CD4-positive, alpha-beta T cell treated with Interleukin-4 for 1 hour (primary cell): ENCODE measurements around the gene ARFGEF2.
"Not testable (repeated sequence)": the region's sequence is repeated elsewhere in the genome, so short reads cannot be mapped to it uniquely, and the experiment has no call there.

Experiments used
- DNase-seq, 2 donors: peaks; one replicate each; pipeline ENCODE4 v3.0.0-alpha.2; 2020 to 2022

The ARFGEF2 gene

GRCh38 chr20:49009899-49010631, 88.6 kb downstream of the ARFGEF2 start:
- no peak for DNase-seq

- no peak for DNase-seq
These were observed 102.7 kb downstream of the ARFGEF2 start for GRCh38 chr20:49024220-49024619.

GRCh38 chr20:49028177-49028576, 106.7 kb downstream of the ARFGEF2 start:
- not testable (repeated sequence) for DNase-seq

DNA sequence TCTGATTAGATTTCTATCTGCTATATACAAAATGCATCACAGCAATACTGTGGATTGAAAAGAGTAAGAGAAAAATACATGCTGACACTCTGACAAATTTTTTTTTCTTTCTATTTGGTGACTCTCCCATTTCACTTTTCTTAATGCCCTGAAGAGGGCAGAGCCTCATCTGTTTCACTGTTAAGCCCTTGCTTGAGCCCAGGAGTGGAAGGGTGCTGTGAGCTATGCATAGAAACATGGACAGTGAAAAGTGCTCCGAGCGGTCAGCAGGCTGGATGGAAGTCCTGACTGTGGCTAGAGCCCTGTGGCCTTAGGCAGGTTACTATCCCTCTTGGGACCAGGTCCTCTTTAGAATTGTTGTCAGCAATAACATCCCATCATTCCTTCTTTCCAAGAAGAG, 107.2 kb downstream of the ARFGEF2 start:
- no peak for DNase-seq

GRCh38 chr20:49029203-49029602, 107.7 kb downstream of the ARFGEF2 start:
- no peak for DNase-seq

GRCh38 chr20:49030954-49031619, 109.6 kb downstream of the ARFGEF2 start:
- no peak for DNase-seq

GRCh38 chr20:49032455-49032854, 110.9 kb downstream of the ARFGEF2 start:
- DNase-seq: no peak

DNA sequence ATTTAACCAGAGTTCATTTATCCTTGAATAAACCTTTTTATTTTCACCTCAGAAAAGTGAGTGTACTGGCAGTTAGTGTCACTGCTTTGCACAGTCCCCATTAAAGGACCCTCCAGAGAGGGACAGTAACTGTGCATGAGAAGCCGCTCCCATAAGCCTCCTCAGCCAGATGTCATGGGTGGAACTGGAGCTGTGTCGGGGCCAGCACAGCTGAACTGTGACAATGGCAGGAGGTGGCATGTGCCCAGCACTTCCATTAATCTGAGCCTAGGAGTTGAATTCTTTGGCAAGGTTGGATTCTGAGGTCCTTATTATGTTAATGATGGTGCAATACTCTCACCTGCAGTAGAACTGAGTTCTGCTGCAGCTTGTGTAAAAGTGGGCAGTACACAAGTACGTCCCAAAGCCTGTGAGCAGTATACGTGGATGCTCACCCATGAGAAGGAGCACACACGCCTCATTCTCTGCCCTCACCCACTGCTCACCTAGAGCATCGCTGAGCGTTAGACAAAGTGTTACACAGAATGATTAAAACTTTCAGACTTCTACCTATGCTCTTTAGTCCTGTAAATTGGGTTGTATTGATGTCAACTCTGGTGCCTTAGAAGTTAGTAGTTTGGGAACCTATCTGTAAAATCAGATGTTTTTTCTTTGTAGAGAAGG, 112.7 kb downstream of the ARFGEF2 start:
- DNase-seq: no peak

DNA sequence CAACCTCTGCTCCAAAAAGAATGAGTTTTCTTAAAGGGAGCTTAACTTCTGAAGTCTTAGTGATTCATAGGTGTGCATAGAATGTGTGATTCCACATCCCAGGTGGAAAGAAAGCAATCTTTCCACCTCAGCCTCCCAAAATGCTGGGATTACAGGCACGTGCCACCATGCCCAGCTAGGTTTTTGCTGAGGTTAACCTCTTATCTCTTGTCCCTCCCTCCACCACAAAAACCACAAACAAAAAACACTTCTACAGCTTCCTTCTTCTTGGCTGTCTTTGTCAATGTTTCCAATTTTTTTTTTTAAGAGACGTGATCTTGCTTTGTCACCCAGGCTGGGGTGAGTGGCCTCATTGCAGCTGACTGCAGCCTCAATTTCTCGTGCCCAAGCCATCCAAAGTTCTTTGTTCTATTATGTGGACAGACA, 116.5 kb downstream of the ARFGEF2 start:
- DNase-seq: peak in 1 of 2 donors; percentile 48

GRCh38 chr20:49039854-49040253, 118.3 kb downstream of the ARFGEF2 start:
- DNase-seq: no peak

DNA sequence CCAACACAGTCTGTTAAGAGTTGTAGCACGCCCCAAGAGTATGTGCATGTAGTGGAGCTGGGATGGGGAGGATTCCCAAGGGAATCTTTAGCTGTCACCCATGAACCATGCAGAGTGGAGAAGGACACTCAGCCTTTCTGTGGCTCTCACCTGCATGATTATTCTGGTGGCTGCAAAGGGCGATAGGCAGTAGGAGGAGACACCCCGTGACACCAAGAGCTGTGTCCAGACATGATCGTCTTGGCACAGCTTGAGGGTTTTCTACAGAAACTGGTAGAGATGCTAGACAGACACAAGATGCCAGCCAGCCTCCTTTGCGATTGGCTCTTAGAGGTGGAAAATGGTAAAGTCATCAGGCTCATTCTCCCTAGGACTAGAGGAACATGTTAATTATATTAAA, 121.5 kb downstream of the ARFGEF2 start:
- DNase-seq: no peak

- DNase-seq: peak in 1 of 2 donors; percentile 39
These were observed 124.1 kb downstream of the ARFGEF2 start for GRCh38 chr20:49045440-49046086.

DNA sequence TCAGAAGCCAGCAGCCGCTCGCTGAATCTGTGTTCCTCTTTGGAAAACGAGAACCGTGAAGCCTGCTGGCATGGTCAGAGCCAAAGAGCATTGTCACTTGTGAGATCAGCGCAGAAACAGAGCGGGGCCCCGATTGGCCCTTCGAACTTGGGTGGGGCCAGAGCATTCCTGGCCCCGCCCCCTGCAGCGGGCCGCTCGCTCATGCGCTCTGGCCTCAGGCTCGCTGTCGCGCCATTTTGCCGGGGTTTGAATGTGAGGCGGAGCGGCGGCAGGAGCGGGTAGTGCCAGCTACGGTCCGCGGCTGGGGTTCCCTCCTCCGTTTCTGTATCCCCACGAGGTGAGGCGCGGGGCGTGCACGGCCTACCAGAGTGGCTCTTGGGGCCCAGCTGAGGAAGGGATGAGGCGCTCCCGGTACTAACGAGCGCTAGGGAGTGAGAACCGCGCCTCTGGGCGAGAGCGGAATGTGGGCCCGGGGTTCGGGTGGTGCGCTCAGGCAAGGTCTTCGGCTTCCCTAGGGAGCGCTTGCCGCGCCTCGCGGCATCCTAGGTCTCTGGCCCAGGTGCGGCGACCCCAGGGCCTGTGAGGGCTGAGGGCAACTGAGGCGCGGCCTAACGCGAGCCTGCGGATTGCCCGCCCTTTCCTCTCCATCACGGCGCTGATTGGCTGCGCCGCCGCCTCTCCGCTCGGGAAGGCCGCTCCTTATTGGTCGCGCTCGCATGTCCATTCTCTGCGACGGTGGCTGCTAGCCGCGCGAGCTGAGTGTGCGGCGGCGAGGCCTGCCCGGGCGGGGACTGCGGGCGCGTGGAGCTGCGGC, 124.8 kb downstream of the ARFGEF2 start, which contains the start of gene CSE1L:
CSE1L (plus strand) TSS at position 226 of the 814 bp plus-strand sequence. CDS start 12,152 bp downstream, outside the sequence.
- peak; percentile 93 to 95 for DNase-seq

- no peak for DNase-seq
These were observed 130.8 kb downstream of the ARFGEF2 start for GRCh38 chr20:49052334-49052733.

GRCh38 chr20:49054056-49054643, 132.6 kb downstream of the ARFGEF2 start:
- DNase-seq: no peak

- no peak for DNase-seq
These were observed 141.8 kb downstream of the ARFGEF2 start for GRCh38 chr20:49063279-49063678.

DNA sequence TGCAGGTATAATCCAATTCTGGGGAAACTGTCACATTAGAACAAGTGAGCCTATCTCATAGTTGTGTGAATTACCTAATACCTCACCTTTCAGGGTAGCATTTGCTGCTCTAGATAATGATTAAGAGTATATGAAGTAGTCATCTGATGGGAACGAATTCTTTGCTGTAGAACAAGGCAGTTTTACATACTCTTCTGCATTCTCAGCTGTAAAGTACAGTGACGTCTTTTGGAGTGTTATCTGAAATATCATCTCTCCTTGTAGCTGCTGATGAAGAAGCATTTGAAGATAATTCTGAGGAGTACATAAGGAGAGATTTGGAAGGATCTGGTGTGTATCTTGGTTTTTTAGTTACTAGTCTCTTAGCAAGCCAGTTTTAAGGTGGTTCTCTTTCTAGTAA, 153.0 kb downstream of the ARFGEF2 start:
- no peak for DNase-seq

DNA sequence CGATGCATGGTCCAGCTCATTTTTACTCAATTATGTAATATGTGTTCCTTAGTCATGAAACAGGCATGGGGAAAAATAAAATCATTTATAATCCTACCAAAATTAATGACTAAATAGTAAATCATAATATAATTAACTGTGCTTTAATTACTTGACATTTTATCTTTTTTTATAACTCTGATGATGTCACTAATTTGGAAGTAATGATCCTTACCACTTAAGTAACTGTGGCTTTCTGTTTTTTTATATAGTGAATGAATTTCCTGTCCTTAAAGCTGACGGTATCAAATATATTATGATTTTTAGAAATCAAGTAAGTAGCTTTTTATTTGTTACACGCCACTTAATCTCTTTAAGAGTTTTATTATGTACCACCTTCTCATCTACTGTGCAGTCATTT, 156.8 kb downstream of the ARFGEF2 start:
- no peak for DNase-seq

- DNase-seq: not testable (repeated sequence)
These were observed 160.8 kb downstream of the ARFGEF2 start for GRCh38 chr20:49082295-49082694.
